Uterus (tissue), 4 donors: ENCODE results near the gene INAFM1. TPM values are rescaled to one million over a fixed set of nuclear protein-coding genes. Genes with fewer than 3 reads are reported as not detected.
A peak's percentile ranks its signal among the peaks of the same experiment; 100 is the strongest.

Source experiments
- DNase-seq, 2 donors: peaks; one replicate each; pipeline ENCODE4 v3.0.0-alpha.2; 2019 to 2020
- H3K27ac ChIP-seq, 2 donors: fragments of 200-600 bp; sonication (generic); 1 replicate in 1 of 2; 2 replicates in 1 of 2; pipeline ENCODE4 v1.5.1; 2016 to 2018
- H3K27me3 ChIP-seq, 2 donors: fragments of 200-600 bp; sonication (generic); one replicate each; pipeline ENCODE4 v1.5.1; 2018 to 2019; ENCODE audit warnings: control low read depth in 1 of 2
- H3K36me3 ChIP-seq, 2 donors: fragments of 200-600 bp; sonication (generic); one replicate each; pipeline ENCODE4 v1.5.1; 2019; ENCODE audit warnings: control low read depth in 1 of 2
- H3K4me1 ChIP-seq, 2 donors: fragments of 200-600 bp; sonication (generic); one replicate each; pipeline ENCODE4 v1.5.1; 2018 to 2019; ENCODE audit warnings: control low read depth in 1 of 2
- H3K4me3 ChIP-seq, 2 donors: fragments of 200-600 bp; sonication (generic); 1 replicate in 1 of 2; 2 replicates in 1 of 2; pipeline ENCODE4 v1.5.1; 2018 to 2019; ENCODE audit warnings: mild to moderate bottlenecking in 1 of 2
- H3K9me3 ChIP-seq, 2 donors: fragments of 200-600 bp; sonication (generic); one replicate each; pipeline ENCODE4 v1.5.1; 2019; ENCODE audit warnings: control low read depth in 1 of 2
- CTCF ChIP-seq, 4 experiments: fragments of 200-600 bp in 2 of 4; fragments of 450-650 bp in 2 of 4; sonication (generic) in 2 of 4; IDR thresholded peaks; one replicate each; pipeline ENCODE4 v1.5.1; 2016 to 2019; ENCODE audit warnings: antibody characterized with exemption in 4 of 4, mild to moderate bottlenecking in 2 of 4, moderate library complexity in 1 of 4
- POLR2A ChIP-seq, 2 donors: fragments of 450-650 bp; IDR thresholded peaks; one replicate each; pipeline ENCODE4 v1.6.1; 2016; ENCODE audit warnings: antibody characterized with exemption in 2 of 2, mild to moderate bottlenecking in 1 of 2, moderate library complexity in 1 of 2
- intact Hi-C: fragments of 100-400 bp; cut with DNase I; formaldehyde crosslinking; loops from one replicate; pipeline ENCODE4 v1.15.1; 2023; ENCODE audit warnings: low total_unique reads
- total RNA-seq, 4 donors: library from RNA; depleted of rRNA in 3 of 4; stranded (reverse); fragments of >200 nt in 3 of 4; gene quantifications; one replicate each; pipeline versions ENCODE4 v1.1.0 to v1.2.4, GENCODE V29; 2014 to 2023
- donor health status: DM: yes; HTN: yes; CAD: no.

Gene INAFM1
- total RNA-seq, 4 donors from 2014 or later = 2.8 to 39.5 (median 13.5) TPM

- intact Hi-C loops = no loop called here
- no peaks in the 10 kb centered on the region for H3K9me3 ChIP-seq
- H3K4me3 ChIP-seq = no peak overlapping the region
- no peak overlapping the region for H3K27ac ChIP-seq
- TF ChIP-seq CTCF (IDR thresholded peaks at IDR 0.05) (no peak), POLR2A (IDR thresholded peaks at IDR 0.05) (no peak)
- peaks cover 8 to 10% of the 10 kb centered on the region in 2 donors for H3K4me1 ChIP-seq
- no peaks in the 10 kb centered on the region for H3K36me3 ChIP-seq
- no peak for DNase-seq
- no peaks in the 10 kb centered on the region for H3K27me3 ChIP-seq
Observed at GRCh38 chr19:47253467-47253881, 21.2 kb upstream of the INAFM1 start.

DNA sequence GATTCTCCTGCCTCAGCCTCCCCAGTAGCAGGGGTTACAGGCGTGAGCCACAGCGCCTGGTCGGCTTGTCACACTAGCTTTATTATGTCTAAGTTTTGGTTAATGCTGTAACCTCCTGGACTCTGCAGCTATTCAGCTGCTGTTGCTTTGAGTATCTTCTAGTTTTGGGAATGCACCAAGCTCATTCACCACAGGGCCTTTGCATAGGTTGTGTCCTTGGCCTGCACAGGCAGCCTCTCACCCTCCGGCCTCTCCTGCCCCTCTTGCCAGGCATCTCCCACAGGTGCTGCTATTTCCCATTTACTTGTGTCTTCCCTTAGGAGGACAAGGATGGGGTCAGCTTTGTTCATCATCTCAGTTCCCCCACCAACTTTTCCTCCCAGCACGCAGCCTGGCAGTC lies 20.7 kb upstream of the INAFM1 start:
- H3K27me3 ChIP-seq = no peaks in the 10 kb centered on the region
- no peaks in the 10 kb centered on the region for H3K9me3 ChIP-seq
- H3K27ac ChIP-seq = no peak overlapping the region
- TF ChIP-seq CTCF (IDR thresholded peaks at IDR 0.05) (no peak), POLR2A (IDR thresholded peaks at IDR 0.05) (no peak)
- no peaks in the 10 kb centered on the region for H3K36me3 ChIP-seq
- intact Hi-C loops = no loop called here
- no peak for DNase-seq
- H3K4me3 ChIP-seq = no peak overlapping the region
- peaks cover 9 to 15% of the 10 kb centered on the region in 2 donors for H3K4me1 ChIP-seq

DNA sequence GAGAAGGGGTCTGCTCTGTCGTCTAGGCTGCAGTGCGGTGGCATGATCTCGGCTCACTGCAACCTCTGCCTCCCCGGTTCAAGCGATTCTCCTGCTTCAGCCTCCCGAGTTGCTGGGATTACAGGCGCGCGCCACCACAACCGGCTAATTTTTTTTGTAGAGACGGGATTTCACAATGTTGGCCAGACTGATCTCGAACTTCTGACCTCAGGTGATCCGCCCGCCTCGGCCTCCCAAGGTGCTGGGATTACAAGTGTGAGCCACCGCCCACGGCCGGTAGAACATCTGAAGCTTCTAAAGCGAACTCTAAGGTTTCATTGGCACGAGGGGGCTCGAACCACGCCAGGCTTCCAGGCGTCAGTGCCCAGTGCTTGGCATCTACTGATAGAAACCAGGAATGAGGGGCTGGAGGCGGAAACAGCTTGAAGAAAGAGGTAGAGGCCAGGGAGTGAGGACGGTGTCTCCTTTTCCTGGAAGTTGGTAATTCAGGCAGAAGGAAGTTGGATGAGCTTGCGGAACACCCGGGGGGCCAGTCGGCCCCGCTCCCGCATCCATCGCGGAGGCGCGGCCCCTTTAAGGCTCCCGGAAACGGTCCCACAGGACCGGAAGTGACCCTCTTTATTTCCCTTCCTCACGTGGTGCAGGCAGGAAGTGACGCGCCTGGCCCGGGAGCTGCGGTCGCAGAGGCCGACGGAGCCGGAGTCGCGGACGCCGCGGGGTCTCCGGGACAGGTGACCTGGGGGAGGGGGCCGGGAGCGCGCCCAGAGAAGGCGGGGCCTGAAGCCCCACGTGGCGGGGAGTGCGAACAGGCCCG lies 18.6 kb upstream of the INAFM1 start, which contains the start of gene CCDC9:
TSS of gene CCDC9 (plus strand) at position 647 of the 814 bp plus-strand sequence. CDS start 1,876 bp downstream, outside the sequence.
- Histone ChIP-seq H3K27me3 (no peaks in the 10 kb centered on the region), H3K27ac (peak within 1 kb of the TSS; percentile 95 to 97), H3K4me3 (peak within 1 kb of the TSS; percentile 51 to 58), H3K36me3 (no peaks in the 10 kb centered on the region), H3K4me1 (peaks cover 9 to 16% of the 10 kb centered on the region in 2 donors), H3K9me3 (no peaks in the 10 kb centered on the region)
- DNase-seq = peak; percentile 96 to 97
- intact Hi-C loops = no loop called here
- TF ChIP-seq POLR2A (IDR thresholded peaks at IDR 0.05) (peak; percentile 86 to 96), CTCF (IDR thresholded peaks at IDR 0.05) (peak in 2 of 4 experiments; percentile 13 to 30)

GRCh38 chr19:47256693-47257410 lies 17.8 kb upstream of the INAFM1 start:
- no peaks in the 10 kb centered on the region for H3K27me3 ChIP-seq
- no peaks in the 10 kb centered on the region for H3K36me3 ChIP-seq
- no peak for TF ChIP-seq POLR2A (IDR thresholded peaks at IDR 0.05)
- no peak for TF ChIP-seq CTCF (IDR thresholded peaks at IDR 0.05)
- peak overlapping the region; percentile 95 to 97 for H3K27ac ChIP-seq
- peak overlapping the region; percentile 51 to 58 for H3K4me3 ChIP-seq
- peak; percentile 100 for DNase-seq
- H3K4me1 ChIP-seq = peaks cover 9 to 16% of the 10 kb centered on the region in 2 donors
- no peaks in the 10 kb centered on the region for H3K9me3 ChIP-seq
- intact Hi-C loops = no loop called here
